ENCODE measurements around the gene CATSPER3. TPM values are rescaled to one million over a fixed set of nuclear protein-coding genes. Genes with fewer than 3 reads are reported as not detected.

CATSPER3 gene
- total and polyA plus RNA-seq, 8 donors = 0.42 to 1.6 (median 0.96) TPM

- no peak overlapping the region for H3K27ac ChIP-seq
- no peaks in the 10 kb centered on the region for H3K27me3 ChIP-seq
- ATAC-seq = no peak
- H3K36me3 ChIP-seq = no peaks in the 10 kb centered on the region
- no peak for TF ChIP-seq CTCF (IDR thresholded peaks at IDR 0.05)
- H3K4me1 ChIP-seq = no peaks in the 10 kb centered on the region
- no peaks in the 10 kb centered on the region for H3K9me3 ChIP-seq
- no peak overlapping the region for H3K4me3 ChIP-seq
- intact Hi-C loops (cut with DNase I) = no loop called here
- peak in 1 of 4 donors; percentile 41 for DNase-seq
Measured at GRCh38 chr5:135012951-135013391, 45.3 kb downstream of the CATSPER3 start.

- H3K4me1 ChIP-seq = no peaks in the 10 kb centered on the region
- H3K27me3 ChIP-seq = no peaks in the 10 kb centered on the region
- TF ChIP-seq CTCF (IDR thresholded peaks at IDR 0.05) = no peak
- intact Hi-C loops (cut with DNase I) = no loop called here
- DNase-seq (peak in 1 of 4 donors; percentile 32), ATAC-seq (no peak)
- H3K27ac ChIP-seq = no peak overlapping the region
- no peaks in the 10 kb centered on the region for H3K36me3 ChIP-seq
- no peaks in the 10 kb centered on the region for H3K9me3 ChIP-seq
- H3K4me3 ChIP-seq = no peak overlapping the region
Measured at GRCh38 chr5:135013445-135013844, 45.7 kb downstream of the CATSPER3 start.

GRCh38 chr5:135013947-135014570, 46.4 kb downstream of the CATSPER3 start:
- Histone ChIP-seq H3K4me1 (no peaks in the 10 kb centered on the region), H3K27ac (no peak overlapping the region), H3K4me3 (no peak overlapping the region), H3K9me3 (no peaks in the 10 kb centered on the region), H3K36me3 (no peaks in the 10 kb centered on the region), H3K27me3 (no peaks in the 10 kb centered on the region)
- DNase-seq (peak in 1 of 4 donors; percentile 22), ATAC-seq (peak; percentile 55)
- no peak for TF ChIP-seq CTCF (IDR thresholded peaks at IDR 0.05)
- intact Hi-C loops (cut with DNase I) = no loop called here

GRCh38 chr5:135015942-135016341, 48.2 kb downstream of the CATSPER3 start:
- H3K27me3 ChIP-seq = peaks cover 0 to 4% of the 10 kb centered on the region in 2 donors
- no peaks in the 10 kb centered on the region for H3K9me3 ChIP-seq
- no peak for TF ChIP-seq CTCF (IDR thresholded peaks at IDR 0.05)
- ATAC-seq (no peak), DNase-seq (no peak)
- no peaks in the 10 kb centered on the region for H3K36me3 ChIP-seq
- intact Hi-C loops (cut with DNase I) = no loop called here
- no peaks in the 10 kb centered on the region for H3K4me1 ChIP-seq
- H3K27ac ChIP-seq = no peak overlapping the region
- H3K4me3 ChIP-seq = no peak overlapping the region

GRCh38 chr5:135016861-135017290, 49.2 kb downstream of the CATSPER3 start:
- peaks cover 0 to 4% of the 10 kb centered on the region in 2 donors for H3K27me3 ChIP-seq
- intact Hi-C loops (cut with DNase I) = no loop called here

More at GRCh38 chr5:135016861-135017290, 49.2 kb downstream of the CATSPER3 start:
- no peak for TF ChIP-seq CTCF (IDR thresholded peaks at IDR 0.05)
- Histone ChIP-seq H3K36me3 (no peaks in the 10 kb centered on the region), H3K4me3 (no peak overlapping the region), H3K4me1 (no peaks in the 10 kb centered on the region), H3K27ac (no peak overlapping the region), H3K9me3 (no peaks in the 10 kb centered on the region)
- DNase-seq (peak in 2 of 4 donors; percentile 17 to 62), ATAC-seq (no peak)
